PC-9 (cell line): Measurements from ENCODE around the gene CRLF3. TPM values are rescaled to one million over a fixed set of nuclear protein-coding genes. Genes with fewer than 3 reads are reported as not detected.

Experiments
- BruUV-seq: library from RNA; stranded (reverse); fragments of 400-500 nt; replicated peaks from 2 replicates; lab custom pipeline; 2021; lab: Mats Ljungman, UMichigan
- CTCF ChIA-PET: fragments of 300-600 bp; sonication (Branson Sonifier 250); formaldehyde crosslinking; loops from one replicate; lab custom pipeline; 2022; ENCODE audit warnings: antibody characterized with exemption; lab: Charles Lee
- POLR2A ChIA-PET: fragments of 300-600 bp; sonication (Branson Sonifier 250); formaldehyde crosslinking; loops from one replicate; lab custom pipeline; 2022; ENCODE audit warnings: antibody characterized with exemption; ENCODE audit not compliant: unreplicated experiment; lab: Charles Lee
- DNase-seq, 2 experiments: peaks; one replicate each; pipeline versions ENCODE4 v3.0.0 to v3.0.0-alpha.2; 2015 to 2022; ENCODE audit warnings: mixed read lengths in 1 of 2
- H2AFZ ChIP-seq: fragments of 200-600 bp; sonication (generic); 2 replicates; pipeline ENCODE4 v1.8.1; 2017; ENCODE audit warnings: antibody characterized with exemption
- H3F3A ChIP-seq: fragments of 200-600 bp; sonication (generic); 2 replicates; pipeline ENCODE4 v1.8.1; 2017; ENCODE audit warnings: antibody characterized with exemption, mild to moderate bottlenecking, low read depth; ENCODE audit not compliant: insufficient read depth
- H3K27ac ChIP-seq: fragments of 200-600 bp; sonication (generic); 2 replicates; pipeline ENCODE4 v1.6.1; 2016; ENCODE audit warnings: mixed run types
- H3K27me3 ChIP-seq: fragments of 200-600 bp; sonication (generic); 2 replicates; pipeline ENCODE4 v1.6.1; 2016; ENCODE audit warnings: low read depth, mixed run types; ENCODE audit not compliant: insufficient read depth
- H3K36me3 ChIP-seq: fragments of 200-600 bp; sonication (generic); 2 replicates; pipeline ENCODE4 v1.6.1; 2016; ENCODE audit warnings: low read depth, mixed run types
- H3K4me1 ChIP-seq: fragments of 200-600 bp; sonication (generic); replicated peaks from 2 replicates; pipeline ENCODE4 v1.6.1; 2016; ENCODE audit warnings: mixed run types; ENCODE audit not compliant: insufficient read depth
- H3K4me2 ChIP-seq: fragments of 200-600 bp; sonication (generic); 2 replicates; pipeline ENCODE4 v1.6.1; 2017; ENCODE audit warnings: mixed run types
- H3K4me3 ChIP-seq: fragments of 200-600 bp; sonication (generic); 2 replicates; pipeline ENCODE4 v1.6.1; 2016; ENCODE audit warnings: mixed run types
- H3K79me2 ChIP-seq: fragments of 200-600 bp; sonication (generic); 2 replicates; pipeline ENCODE4 v1.6.1; 2017; ENCODE audit warnings: low read depth, mixed run types
- H3K9me2 ChIP-seq: fragments of 200-600 bp; sonication (generic); 2 replicates; pipeline ENCODE4 v1.8.1; 2017; ENCODE audit warnings: mild to moderate bottlenecking; ENCODE audit not compliant: insufficient read depth
- H3K9me3 ChIP-seq: fragments of 200-600 bp; sonication (generic); 2 replicates; pipeline ENCODE4 v1.8.1; 2016; ENCODE audit warnings: low read depth; ENCODE audit not compliant: insufficient read depth
- H4K20me1 ChIP-seq: fragments of 200-600 bp; sonication (generic); 2 replicates; pipeline ENCODE4 v1.8.1; 2017; ENCODE audit not compliant: insufficient read depth
- CTCF ChIP-seq: fragments of 200-600 bp; sonication (generic); conservative IDR thresholded peaks from 2 replicates; pipeline ENCODE4 v1.6.1; 2017; ENCODE audit warnings: mixed run types, antibody characterized with exemption, mild to moderate bottlenecking, moderate library complexity
- EZH2 ChIP-seq: fragments of 200-600 bp; sonication (generic); IDR thresholded peaks from 2 replicates; pipeline ENCODE4 v1.8.0; 2017; ENCODE audit warnings: antibody characterized with exemption, low read depth
- intact Hi-C: fragments of 100-400 bp; cut with micrococcal nuclease; formaldehyde crosslinking; loops from one replicate; pipeline ENCODE4 v1.10.0; 2022; ENCODE audit not compliant: unreplicated experiment
- total RNA-seq: library from RNA; stranded (reverse); gene quantifications from 2 replicates; pipeline ENCODE4 v1.2.3, GENCODE V29; 2021

CRLF3 gene
- total RNA-seq, 1 experiment from 2014 or later = 12.9 TPM

GRCh38 chr17:30793282-30793977 is 31.1 kb downstream of the CRLF3 start:
- no TSS peak for BruUV-seq
- TF ChIP-seq CTCF = no peak
- no peak for TF ChIP-seq EZH2
- Histone ChIP-seq H3K36me3 (peaks cover 17% of the 10 kb centered on the region), H3K79me2 (no peaks in the 10 kb centered on the region), H3K4me2 (no peak overlapping the region), H3K4me3 (no peak overlapping the region), H3K27ac (no peak overlapping the region), H3K27me3 (no peaks in the 10 kb centered on the region), H3K9me2 (no peaks in the 10 kb centered on the region), H4K20me1 (peaks cover 5% of the 10 kb centered on the region; the same call in 1 of the 2 replicates), H2AFZ (no peak overlapping the region), H3K9me3 (no peaks in the 10 kb centered on the region), H3K4me1 (no peaks in the 10 kb centered on the region), H3F3A (peaks cover 56% of the 10 kb centered on the region)
- POLR2A ChIA-PET = no interaction called here
- intact Hi-C loops = no loop called here
- DNase-seq = no peak
- CTCF ChIA-PET = no interaction called here

GRCh38 chr17:30790279-30790678 is 34.2 kb downstream of the CRLF3 start:
- Histone ChIP-seq H3K27ac (peak overlapping the region; percentile 39), H3K9me2 (no peaks in the 10 kb centered on the region), H4K20me1 (0 out of 2 replicates have a peak, but pooled peaks cover 5% of the 10 kb centered on the region), H2AFZ (no peak overlapping the region), H3K79me2 (no peaks in the 10 kb centered on the region), H3K9me3 (no peaks in the 10 kb centered on the region), H3K4me3 (no peak overlapping the region), H3K27me3 (no peaks in the 10 kb centered on the region), H3K4me2 (no peak overlapping the region), H3K36me3 (peaks cover 17% of the 10 kb centered on the region), H3F3A (peaks cover 64% of the 10 kb centered on the region), H3K4me1 (no peaks in the 10 kb centered on the region)
- CTCF ChIA-PET = interaction anchor here (0.6 kb wide), 1 partner anchor 417 kb away, joined by 4 read pairs; no protein-coding TSS in a partner anchor
- DNase-seq = no peak
- intact Hi-C loops = no loop called here
- POLR2A ChIA-PET = no interaction called here
- BruUV-seq = no TSS peak
- no peak for TF ChIP-seq CTCF
- no peak for TF ChIP-seq EZH2

GRCh38 chr17:30788918-30789317 is 35.6 kb downstream of the CRLF3 start:
- no peak overlapping the region for H3K4me2 ChIP-seq
- no peaks in the 10 kb centered on the region for H3K9me3 ChIP-seq
- peaks cover 63% of the 10 kb centered on the region for H3F3A ChIP-seq
- BruUV-seq = no TSS peak
- no peak overlapping the region for H3K4me3 ChIP-seq
- CTCF ChIA-PET = no interaction called here
- no peaks in the 10 kb centered on the region for H3K4me1 ChIP-seq
- POLR2A ChIA-PET = no interaction called here
- H3K36me3 ChIP-seq = peaks cover 22% of the 10 kb centered on the region
- TF ChIP-seq EZH2 (no peak), CTCF (no peak)
- H3K79me2 ChIP-seq = no peaks in the 10 kb centered on the region
- H4K20me1 ChIP-seq = 0 out of 2 replicates have a peak, but pooled peaks cover 5% of the 10 kb centered on the region
- intact Hi-C loops = no loop called here
- DNase-seq = no peak
- H3K27me3 ChIP-seq = no peaks in the 10 kb centered on the region
- no peaks in the 10 kb centered on the region for H3K9me2 ChIP-seq
- H2AFZ ChIP-seq = no peak overlapping the region
- no peak overlapping the region for H3K27ac ChIP-seq
